ENCODE data around the gene ADGRG1.
A peak's percentile ranks its signal among the peaks of the same experiment; 100 is the strongest.

The ADGRG1 gene

GRCh38 chr16:57683636-57684545 lies 55.5 kb downstream of the ADGRG1 start:
- no peak for DNase-seq (ENCODE audit: low read depth)

GRCh38 chr16:57684626-57685358 lies 56.4 kb downstream of the ADGRG1 start:
- no peak for DNase-seq (ENCODE audit: low read depth)

- DNase-seq (ENCODE audit: low read depth), result no peak
These were observed 57.2 kb downstream of the ADGRG1 start for GRCh38 chr16:57685633-57686032.

GRCh38 chr16:57686577-57686976 lies 58.1 kb downstream of the ADGRG1 start:
- no peak for DNase-seq (ENCODE audit: low read depth)

GRCh38 chr16:57687363-57687929 lies 59.0 kb downstream of the ADGRG1 start:
- DNase-seq (ENCODE audit: low read depth), result no peak

- DNase-seq (ENCODE audit: low read depth), result no peak
These were observed 60.1 kb downstream of the ADGRG1 start for GRCh38 chr16:57688487-57688986.

- DNase-seq (ENCODE audit: low read depth), result no peak
These were observed 60.7 kb downstream of the ADGRG1 start for GRCh38 chr16:57688987-57689761.

GRCh38 chr16:57689762-57690558 lies 61.5 kb downstream of the ADGRG1 start:
- no peak for DNase-seq (ENCODE audit: low read depth)

GRCh38 chr16:57690782-57691471 lies 62.5 kb downstream of the ADGRG1 start:
- no peak for DNase-seq (ENCODE audit: low read depth)

- no peak for DNase-seq (ENCODE audit: low read depth)
These were observed 64.2 kb downstream of the ADGRG1 start for GRCh38 chr16:57692636-57693035.

- DNase-seq (ENCODE audit: low read depth), result no peak
These were observed 65.1 kb downstream of the ADGRG1 start for GRCh38 chr16:57693550-57693949.

- DNase-seq (ENCODE audit: low read depth), result no peak
These were observed 65.8 kb downstream of the ADGRG1 start for GRCh38 chr16:57694231-57694724.

GRCh38 chr16:57694725-57695679 lies 66.6 kb downstream of the ADGRG1 start, which contains the start of gene DRC7:
Gene DRC7, plus strand, starts transcription at chr16:57694806. Its CDS starts 3,144 bp downstream, at chr16:57697950.
- peak; percentile 15 for DNase-seq (ENCODE audit: low read depth)

- DNase-seq (ENCODE audit: low read depth), result no peak
These were observed 67.2 kb downstream of the ADGRG1 start for GRCh38 chr16:57695680-57696069.

GRCh38 chr16:57696240-57696639 lies 67.8 kb downstream of the ADGRG1 start:
- no peak for DNase-seq (ENCODE audit: low read depth)

- DNase-seq (ENCODE audit: low read depth), result no peak
These were observed 69.6 kb downstream of the ADGRG1 start for GRCh38 chr16:57697896-57698537.

- no peak for DNase-seq (ENCODE audit: low read depth)
These were observed 70.5 kb downstream of the ADGRG1 start for GRCh38 chr16:57698812-57699405.

GRCh38 chr16:57699481-57699880 lies 71.1 kb downstream of the ADGRG1 start:
- no peak for DNase-seq (ENCODE audit: low read depth)

Measured in fibroblast of gingiva (primary cell).